Measurements from ENCODE around the gene DCX. TPM values are rescaled to one million over a fixed set of nuclear protein-coding genes. Genes with fewer than 3 reads are reported as not detected.

The DCX gene
- total and polyA plus RNA-seq, 2 of the 13 experiments (the other 11 are each of a cell fraction or from before 2014, with no cell fraction given), result not detected

GRCh38 chrX:111265486-111265885, 146.5 kb downstream of the DCX start:
- ChIA-PET CTCF (ENCODE audit: low intra/inter-chr PET ratio, low total read pairs) (no interaction called here), POLR2A (no interaction called here)
- H3K4me2 ChIP-seq (ENCODE audit: low read depth, low read length), result no peak overlapping the region
- 50% methylated on average over 2 of the region's 2 CpGs for WGBS (ENCODE audit: low lambda C conversion rate)
- H3K4me3 ChIP-seq (replicated peaks in 1 of 3; ENCODE audit: insufficient read depth in 1 of 3, low read depth in 2 of 3, low read length in 3 of 3), result no peak overlapping the region
- FAIRE-seq (no peak), DNase-seq (ENCODE audit: low spot score) (no peak), ATAC-seq (no peak)
- H3K36me3 ChIP-seq (replicated peaks in 1 of 2; ENCODE audit: control insufficient read depth in 1 of 2, insufficient read depth in 2 of 2, low read length in 2 of 2), result no peaks in the 10 kb centered on the region
- in situ Hi-C loops (cut with HindIII; ENCODE audit: extremely low pct_ligation_motif_present, low pct_unique_long_range_greater_than_20kb) (no loop called here), intact Hi-C loops (cut with micrococcal nuclease; ENCODE audit: unreplicated experiment) (no loop called here)
- BruUV-seq (replicated peaks), result no TSS peak
- no peaks in the 10 kb centered on the region for H3K79me2 ChIP-seq (ENCODE audit: insufficient read depth, low read length)
- no peaks in the 10 kb centered on the region for H3K4me1 ChIP-seq (ENCODE audit: insufficient read depth, low read length)
- no peaks in the 10 kb centered on the region for H4K20me1 ChIP-seq (ENCODE audit: insufficient read depth, low read length)
- H3K27ac ChIP-seq (ENCODE audit: extremely low read length, insufficient read depth, low read length), result no peak overlapping the region
- H3K9ac ChIP-seq (ENCODE audit: insufficient read depth, low read depth, low read length), result no peak overlapping the region
- no peak overlapping the region for H2AFZ ChIP-seq (ENCODE audit: low read length)
- H3K27me3 ChIP-seq (ENCODE audit: control insufficient read depth in 1 of 2, insufficient read depth in 2 of 2, low read length in 2 of 2), result no peaks in the 10 kb centered on the region
- H3K9me3 ChIP-seq (ENCODE audit: low read length), result no peaks in the 10 kb centered on the region
- TF ChIP-seq PHF8 (CRISPR knock-in tag; IDR thresholded peaks at IDR 0.05), result no peak
- TF ChIP-seq STAT5B (CRISPR knock-in tag; IDR thresholded peaks at IDR 0.05), result no peak
- TF ChIP-seq NFIC (IDR thresholded peaks at IDR 0.05; ENCODE audit: low read length), result no peak
- no peak for TF ChIP-seq SIN3B (IDR thresholded peaks at IDR 0.05; ENCODE audit: low read length)
- TF ChIP-seq, protein P1, sequence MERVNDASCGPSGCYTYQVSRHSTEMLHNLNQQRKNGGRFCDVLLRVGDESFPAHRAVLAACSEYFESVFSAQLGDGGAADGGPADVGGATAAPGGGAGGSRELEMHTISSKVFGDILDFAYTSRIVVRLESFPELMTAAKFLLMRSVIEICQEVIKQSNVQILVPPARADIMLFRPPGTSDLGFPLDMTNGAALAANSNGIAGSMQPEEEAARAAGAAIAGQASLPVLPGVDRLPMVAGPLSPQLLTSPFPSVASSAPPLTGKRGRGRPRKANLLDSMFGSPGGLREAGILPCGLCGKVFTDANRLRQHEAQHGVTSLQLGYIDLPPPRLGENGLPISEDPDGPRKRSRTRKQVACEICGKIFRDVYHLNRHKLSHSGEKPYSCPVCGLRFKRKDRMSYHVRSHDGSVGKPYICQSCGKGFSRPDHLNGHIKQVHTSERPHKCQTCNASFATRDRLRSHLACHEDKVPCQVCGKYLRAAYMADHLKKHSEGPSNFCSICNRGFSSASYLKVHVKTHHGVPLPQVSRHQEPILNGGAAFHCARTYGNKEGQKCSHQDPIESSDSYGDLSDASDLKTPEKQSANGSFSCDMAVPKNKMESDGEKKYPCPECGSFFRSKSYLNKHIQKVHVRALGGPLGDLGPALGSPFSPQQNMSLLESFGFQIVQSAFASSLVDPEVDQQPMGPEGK (CRISPR knock-in tag; IDR thresholded peaks at IDR 0.05), result no peak
- TF ChIP-seq ZNF256 (CRISPR knock-in tag; conservative IDR thresholded peaks at IDR 0.05), result no peak
- no peak for TF ChIP-seq ATM (IDR thresholded peaks at IDR 0.05; ENCODE audit: borderline replicate concordance)
- TF ChIP-seq ZNF557 (CRISPR knock-in tag; IDR thresholded peaks at IDR 0.05), result no peak
- TF ChIP-seq, protein P2, sequence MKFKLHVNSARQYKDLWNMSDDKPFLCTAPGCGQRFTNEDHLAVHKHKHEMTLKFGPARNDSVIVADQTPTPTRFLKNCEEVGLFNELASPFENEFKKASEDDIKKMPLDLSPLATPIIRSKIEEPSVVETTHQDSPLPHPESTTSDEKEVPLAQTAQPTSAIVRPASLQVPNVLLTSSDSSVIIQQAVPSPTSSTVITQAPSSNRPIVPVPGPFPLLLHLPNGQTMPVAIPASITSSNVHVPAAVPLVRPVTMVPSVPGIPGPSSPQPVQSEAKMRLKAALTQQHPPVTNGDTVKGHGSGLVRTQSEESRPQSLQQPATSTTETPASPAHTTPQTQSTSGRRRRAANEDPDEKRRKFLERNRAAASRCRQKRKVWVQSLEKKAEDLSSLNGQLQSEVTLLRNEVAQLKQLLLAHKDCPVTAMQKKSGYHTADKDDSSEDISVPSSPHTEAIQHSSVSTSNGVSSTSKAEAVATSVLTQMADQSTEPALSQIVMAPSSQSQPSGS (CRISPR knock-in tag; IDR thresholded peaks at IDR 0.05), result no peak
- no peak for TF ChIP-seq ZNF687 (CRISPR knock-in tag; IDR thresholded peaks at IDR 0.05)
- no peak for TF ChIP-seq ZKSCAN8 (CRISPR knock-in tag; IDR thresholded peaks at IDR 0.05; ENCODE audit: borderline replicate concordance)

All from HepG2 (cell line).